GM18502 (cell line): ENCODE data around the gene PDGFRA.
"Not testable (repeated sequence)": the region's sequence is repeated elsewhere in the genome, so short reads cannot be mapped to it uniquely, and the experiment has no call there.

ENCODE experiments used
- ATAC-seq: cut with Tn5 transposase; IDR thresholded peaks from one replicate; pipeline ENCODE4 v1.9.1; 2021; ENCODE audit warnings: mild to moderate bottlenecking; ENCODE audit not compliant: unreplicated experiment, poor library complexity

The PDGFRA gene

GRCh38 chr4:54226404-54227255 is 2.5 kb upstream of the PDGFRA start:
- ATAC-seq, result no peak

GRCh38 chr4:54227256-54228055 is 1.6 kb upstream of the PDGFRA start:
- ATAC-seq, result peak; percentile 27

GRCh38 chr4:54228056-54228527 is 1.0 kb upstream of the PDGFRA start:
- peak; percentile 60 for ATAC-seq

GRCh38 chr4:54228546-54228945 is 547 bp upstream of the PDGFRA start:
- no peak for ATAC-seq

GRCh38 chr4:54229631-54230483 is 764 bp downstream of the PDGFRA start:
- no peak for ATAC-seq

- no peak for ATAC-seq
Measured at GRCh38 chr4:54230484-54231418, 1.7 kb downstream of the PDGFRA start.

GRCh38 chr4:54231419-54231767 is 2.3 kb downstream of the PDGFRA start:
- no peak for ATAC-seq

- ATAC-seq, result no peak
Measured at GRCh38 chr4:54231768-54232688, 2.9 kb downstream of the PDGFRA start.

- peak; percentile 83 for ATAC-seq
Measured at GRCh38 chr4:54233277-54233696, 4.2 kb downstream of the PDGFRA start.

- peak; percentile 67 for ATAC-seq
Measured at GRCh38 chr4:54233697-54234496, 4.8 kb downstream of the PDGFRA start.

GRCh38 chr4:54234497-54235205 is 5.6 kb downstream of the PDGFRA start:
- ATAC-seq, result no peak

- not testable (repeated sequence) for ATAC-seq
Measured at GRCh38 chr4:54236316-54236715, 7.2 kb downstream of the PDGFRA start.

- ATAC-seq, result no peak
Measured at GRCh38 chr4:54237770-54238169, 8.7 kb downstream of the PDGFRA start.

GRCh38 chr4:54238389-54238788 is 9.3 kb downstream of the PDGFRA start:
- no peak for ATAC-seq

GRCh38 chr4:54241268-54241823 is 12.3 kb downstream of the PDGFRA start:
- not testable (repeated sequence) for ATAC-seq

- not testable (repeated sequence) for ATAC-seq
Measured at GRCh38 chr4:54243541-54243940, 14.4 kb downstream of the PDGFRA start.

- not testable (repeated sequence) for ATAC-seq
Measured at GRCh38 chr4:54252312-54252711, 23.2 kb downstream of the PDGFRA start.
